Stomach (tissue), 4 donors: Measurements from ENCODE around the gene LCORL.

Experiments
- CTCF ChIP-seq, 7 experiments: fragments of 450-650 bp in 4 of 7; fragments of 200-600 bp in 3 of 7; sonication (generic) in 3 of 7; IDR thresholded peaks; one replicate each; pipeline ENCODE4 v1.5.1; 2016 to 2019; ENCODE audit warnings: antibody characterized with exemption in 7 of 7, control low read depth in 2 of 7, mild to moderate bottlenecking in 1 of 7
- POLR2AphosphoS5 ChIP-seq, 3 donors: sonication (generic); formaldehyde crosslinking; IDR thresholded peaks; one replicate each; pipeline ENCODE4 v1.6.1; 2016; ENCODE audit warnings: antibody characterized with exemption in 3 of 3

DNA sequence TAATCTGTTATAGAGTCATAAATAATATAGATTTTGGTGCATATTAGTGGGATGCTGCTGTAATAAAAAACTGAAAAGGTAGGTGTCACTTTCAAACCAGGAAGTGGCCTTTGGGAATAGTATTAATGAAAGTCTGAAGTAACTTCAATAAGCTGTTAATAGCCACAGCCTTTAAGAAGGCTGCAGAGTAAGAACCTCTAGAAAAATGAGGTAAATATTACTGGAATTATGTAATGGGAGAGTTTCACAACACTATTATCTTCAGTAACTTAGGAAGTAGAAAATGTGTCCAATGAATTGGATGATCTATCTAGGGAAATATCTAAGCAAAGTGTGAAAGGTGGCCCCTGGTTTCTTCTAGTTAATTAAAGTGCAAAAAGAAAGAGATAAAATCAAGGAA is 106.1 kb downstream of the LCORL start:
- no peak for TF ChIP-seq POLR2AphosphoS5 (IDR thresholded peaks at IDR 0.05)
- no peak for TF ChIP-seq CTCF (IDR thresholded peaks at IDR 0.05)
